ENCODE data around the gene NUDT7.

The NUDT7 gene

DNA sequence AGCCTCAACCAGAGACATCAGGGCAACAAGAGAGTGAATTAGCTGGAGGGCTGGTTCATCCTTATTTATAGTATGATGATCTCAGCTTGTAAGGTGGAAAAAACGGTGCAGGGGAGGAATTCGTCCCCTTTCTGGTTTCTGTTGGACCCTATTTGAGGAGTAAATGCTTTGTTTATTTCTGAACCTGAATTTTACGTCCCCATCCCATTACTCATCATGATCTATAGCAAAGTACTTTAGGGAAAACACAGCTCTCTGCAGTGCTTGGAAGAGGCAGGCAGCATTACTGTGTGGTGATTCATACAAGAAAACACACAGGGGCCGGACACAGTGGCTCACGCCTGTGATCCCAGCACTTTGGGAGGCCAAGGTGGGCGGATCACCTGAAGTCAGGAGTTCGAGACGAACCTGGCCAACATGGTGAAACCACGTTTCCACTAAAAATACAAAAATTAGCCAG lies 58.1 kb downstream of the NUDT7 start:
- DNase-seq (ENCODE audit: low read depth), result peak; percentile 66

DNA sequence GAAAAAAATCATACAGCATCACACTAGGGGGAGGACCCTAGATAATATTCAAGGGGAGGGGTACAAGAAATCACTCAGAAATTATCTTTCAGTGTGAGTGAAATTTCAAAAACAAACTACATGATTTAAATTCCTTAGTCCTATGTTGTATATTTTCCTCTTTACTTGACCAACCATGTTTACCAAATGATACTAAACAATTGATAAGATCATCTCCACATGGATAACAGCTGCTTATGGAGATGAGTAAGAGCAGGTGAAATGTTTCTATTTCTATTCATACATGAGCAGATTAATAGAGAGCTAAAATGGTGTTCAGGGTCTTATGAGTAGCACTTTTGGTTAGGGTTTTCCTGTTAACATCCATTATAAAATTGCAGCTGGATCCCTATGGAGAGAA lies 58.8 kb downstream of the NUDT7 start:
- no peak for DNase-seq (ENCODE audit: low read depth)

DNA sequence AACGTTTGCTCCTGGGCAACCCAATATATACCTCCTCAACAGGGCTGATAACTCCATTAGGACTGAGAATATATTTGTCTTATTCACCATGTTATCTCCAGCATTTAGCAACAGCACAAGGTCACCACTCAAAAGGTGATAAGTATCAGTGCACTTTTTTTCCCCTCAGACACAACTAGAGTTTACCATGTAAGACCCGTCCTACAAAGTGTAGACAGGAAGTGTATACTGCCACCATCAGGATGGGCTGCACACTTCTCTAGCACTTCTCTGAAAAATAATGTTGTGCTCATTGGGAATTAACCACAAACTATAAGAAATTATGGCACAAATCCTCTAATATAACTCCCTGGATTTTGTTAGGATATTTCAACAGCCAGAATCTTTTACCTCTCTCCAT lies 60.4 kb downstream of the NUDT7 start:
- DNase-seq (ENCODE audit: low read depth), result no peak

DNA sequence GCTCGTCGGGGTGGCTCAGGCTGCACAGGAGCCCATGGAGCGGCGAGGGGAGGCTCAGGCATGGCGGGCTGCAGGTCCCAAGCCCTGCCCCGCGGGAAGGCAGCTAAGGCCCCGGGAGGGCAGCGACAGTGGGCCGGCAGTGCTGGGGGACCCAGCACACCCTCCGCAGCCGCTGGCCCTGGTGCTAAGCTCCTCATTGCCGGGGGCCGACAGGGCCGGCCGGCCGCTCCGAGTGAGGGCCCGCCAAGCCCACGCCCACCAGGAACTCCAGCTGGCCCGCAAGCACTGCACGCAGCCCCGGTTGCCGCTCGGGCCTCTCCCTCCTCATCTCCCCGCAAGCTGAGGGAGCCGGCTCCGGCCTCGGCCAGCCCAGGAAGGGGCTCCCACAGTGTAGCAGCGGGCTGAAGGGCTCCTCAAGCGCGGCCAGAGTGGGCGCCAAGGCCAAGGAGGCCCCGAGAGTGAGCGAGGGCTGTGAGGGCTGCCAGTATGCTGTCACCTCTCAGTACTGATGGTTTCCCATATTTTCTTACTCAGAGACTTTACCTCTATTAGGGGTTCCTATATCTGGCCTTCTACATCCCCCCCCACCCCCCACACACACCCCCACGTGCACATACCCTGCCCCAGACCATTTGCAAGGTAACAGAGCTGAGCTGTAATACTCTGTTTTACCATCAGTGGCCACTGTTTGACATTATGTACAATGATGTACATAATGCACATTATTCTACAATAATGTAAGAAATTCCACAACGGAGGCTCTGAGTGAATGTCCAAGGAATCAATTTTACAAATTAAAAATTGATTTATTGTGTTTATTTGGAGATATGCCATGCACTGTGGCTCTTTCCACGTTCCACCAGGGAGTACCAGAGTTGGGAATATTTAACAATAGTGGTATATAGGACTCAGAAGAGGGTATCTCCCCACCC lies 62.4 kb downstream of the NUDT7 start:
- DNase-seq (ENCODE audit: low read depth), result no peak

DNA sequence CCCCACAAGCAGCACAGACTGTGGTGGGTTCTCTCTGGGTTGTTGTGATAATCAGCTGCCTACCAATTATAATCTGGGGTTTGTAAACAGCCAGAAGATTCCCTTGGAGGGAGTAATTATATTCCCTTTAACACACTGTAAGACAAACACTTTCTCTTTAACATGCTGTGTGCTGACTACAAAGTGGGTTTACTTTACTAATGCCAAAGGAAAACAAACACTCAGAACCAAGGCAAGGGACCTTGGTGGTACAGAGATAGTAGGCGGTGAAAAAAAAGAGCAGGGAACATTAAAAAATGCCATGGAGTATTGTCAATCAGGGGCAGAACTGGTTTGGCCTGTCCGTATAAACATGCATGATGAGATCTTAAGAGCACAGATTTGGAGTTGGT lies 63.1 kb downstream of the NUDT7 start:
- DNase-seq (ENCODE audit: low read depth), result no peak

DNA sequence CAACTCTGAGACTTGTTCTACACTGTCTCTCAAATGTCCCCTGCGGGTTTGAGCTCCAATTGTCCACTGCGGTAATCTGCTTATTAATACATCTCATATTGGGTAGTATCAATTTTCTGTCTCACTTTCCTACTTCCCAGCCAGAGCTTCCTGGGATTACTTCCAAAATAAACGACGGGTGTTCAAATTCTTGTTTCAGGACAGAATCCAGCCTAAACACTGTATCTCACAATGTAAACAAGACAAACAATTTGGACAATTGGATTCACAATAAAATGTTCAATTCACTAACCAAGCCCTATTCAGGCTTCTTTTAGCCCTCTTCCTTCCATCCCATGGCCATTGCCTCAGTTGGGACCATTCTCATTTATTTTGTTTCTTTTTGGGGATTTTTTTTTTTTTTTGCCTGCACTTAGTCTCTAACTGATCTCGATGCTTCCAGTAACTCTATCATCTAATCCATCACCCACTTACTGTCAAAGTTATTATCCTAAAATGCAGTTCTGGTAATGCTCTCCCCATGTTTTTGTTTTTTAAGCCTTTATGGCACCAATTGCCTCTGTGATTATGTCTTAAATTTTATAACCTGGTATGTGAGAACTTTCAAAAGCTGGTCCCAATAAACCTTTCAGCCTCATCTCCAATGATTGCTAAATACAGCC lies 64.0 kb downstream of the NUDT7 start:
- no peak for DNase-seq (ENCODE audit: low read depth)

DNA sequence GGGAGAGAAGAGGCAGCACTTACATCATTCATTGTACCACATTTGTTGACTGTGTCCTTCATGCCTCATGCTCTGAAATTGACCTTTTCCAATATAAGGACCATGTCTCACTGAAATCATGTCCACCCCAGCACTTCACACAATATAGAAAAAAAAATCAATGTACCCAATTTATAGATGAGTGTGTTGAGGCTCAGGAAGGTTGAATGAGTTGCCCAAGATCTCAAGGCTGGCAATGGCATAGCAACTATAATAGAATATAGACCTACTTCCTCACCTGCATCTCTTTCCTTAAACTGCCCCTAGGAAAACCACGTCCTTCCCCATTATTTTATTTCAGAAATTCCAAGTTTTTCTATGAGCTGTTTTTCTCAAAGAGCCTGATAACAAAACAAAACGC lies 65.1 kb downstream of the NUDT7 start:
- DNase-seq (ENCODE audit: low read depth), result no peak

DNA sequence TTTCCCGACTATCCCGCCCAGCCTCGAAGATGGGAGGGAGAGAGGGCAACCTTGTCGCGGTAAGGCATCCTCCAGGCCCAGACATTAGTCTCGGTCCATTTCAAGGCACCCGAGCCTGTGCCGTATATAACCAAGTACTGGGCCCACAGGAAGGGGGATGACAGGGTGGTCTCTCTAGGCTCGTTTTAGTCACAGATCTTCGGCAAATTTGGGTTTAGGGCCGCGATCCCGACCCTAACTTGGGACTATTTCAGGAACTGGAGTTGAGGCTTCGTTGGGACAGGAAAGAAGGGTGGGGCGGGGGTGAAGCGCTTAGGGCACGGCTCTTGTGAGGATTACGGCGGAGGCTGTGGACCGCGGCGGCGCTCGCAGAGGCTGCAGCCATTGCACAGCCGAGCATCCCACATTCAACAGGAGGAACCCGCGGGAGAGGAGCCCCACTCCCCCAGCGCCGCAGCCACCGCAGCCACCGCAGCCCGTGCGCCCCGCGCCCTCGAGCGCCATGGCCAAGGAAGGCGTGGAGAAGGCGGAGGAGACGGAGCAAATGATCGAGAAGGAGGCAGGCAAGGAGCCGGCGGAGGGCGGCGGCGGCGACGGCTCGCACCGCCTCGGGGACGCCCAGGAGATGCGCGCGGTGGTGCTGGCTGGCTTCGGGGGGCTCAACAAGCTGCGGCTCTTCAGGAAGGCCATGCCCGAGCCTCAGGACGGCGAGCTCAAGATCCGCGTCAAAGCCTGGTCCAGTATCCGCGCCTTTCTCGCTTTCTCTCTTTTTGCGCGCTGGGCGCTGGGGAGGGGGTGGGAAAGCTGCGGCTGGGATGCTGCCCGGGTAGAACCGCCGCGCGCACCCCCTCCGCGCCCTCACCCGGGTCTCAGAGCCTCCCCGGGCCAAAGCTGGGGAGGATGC lies 66.1 kb downstream of the NUDT7 start, which contains the start of gene VAT1L:
Gene VAT1L, plus strand, starts transcription at position 384 of the 904 bp plus-strand sequence. Its CDS starts 119 bp downstream, at position 503.
- DNase-seq (ENCODE audit: low read depth), result peak; percentile 32

DNA sequence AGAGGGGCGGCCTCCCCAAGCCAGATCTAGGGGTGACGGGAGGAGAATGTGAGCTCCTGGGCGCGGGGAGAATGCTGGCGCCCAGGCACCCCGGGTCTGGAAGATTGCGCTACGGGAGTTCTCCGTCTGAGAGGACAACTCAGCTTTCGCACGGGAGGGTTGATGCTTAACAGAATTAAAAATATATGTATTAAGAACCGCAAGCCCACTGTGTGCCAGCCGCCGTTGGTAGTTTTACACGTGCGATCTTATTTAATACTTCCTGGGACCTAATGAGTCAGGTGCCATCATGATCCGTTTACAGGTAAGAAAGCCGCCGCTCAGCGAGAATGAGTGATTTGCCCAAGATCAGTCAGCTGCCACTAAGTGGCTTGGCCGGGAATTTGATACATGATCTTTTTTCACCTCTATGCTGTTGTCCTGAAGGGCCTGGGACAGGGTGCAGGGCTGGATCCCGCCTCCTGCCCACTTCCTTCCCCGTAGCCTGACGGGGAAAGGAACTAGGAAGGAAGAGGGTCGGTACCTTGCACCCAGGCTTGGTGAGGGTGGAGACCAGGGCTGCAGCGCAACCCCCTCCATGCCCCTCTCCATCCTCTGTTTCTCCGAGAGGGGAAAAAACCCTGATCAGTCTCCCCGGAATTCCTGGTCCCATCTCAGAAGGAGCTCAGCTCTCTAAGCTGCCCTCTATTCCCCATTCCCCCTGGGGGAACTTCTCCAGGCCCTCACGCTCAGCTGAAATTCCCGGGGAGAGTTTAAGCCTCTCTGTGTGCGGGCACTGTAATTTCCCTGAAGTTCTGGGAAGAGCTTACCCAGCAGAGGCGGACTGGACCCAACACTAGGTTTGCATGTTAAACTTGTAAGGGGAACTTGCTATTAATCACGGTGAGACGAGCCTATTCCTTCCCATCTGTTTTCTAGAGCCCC lies 67.0 kb downstream of the NUDT7 start:
- DNase-seq (ENCODE audit: low read depth), result no peak

DNA sequence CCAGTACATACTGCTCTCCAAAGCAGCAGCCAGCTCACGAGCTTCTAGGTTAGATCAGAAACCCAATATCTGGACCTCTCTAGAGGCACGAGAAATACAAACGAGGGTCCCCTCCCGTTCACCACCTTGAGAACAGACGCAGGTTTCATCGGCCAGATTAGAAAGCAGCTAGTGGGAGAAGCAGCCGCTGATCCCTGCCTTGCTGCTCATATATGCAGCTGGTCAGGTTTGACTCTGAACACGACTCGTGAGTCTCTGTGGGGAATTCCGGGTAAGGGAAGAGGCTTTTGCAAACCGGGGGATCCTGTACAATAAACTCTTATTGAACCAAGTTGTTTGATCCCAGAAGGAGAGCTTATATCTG lies 67.7 kb downstream of the NUDT7 start:
- DNase-seq (ENCODE audit: low read depth), result no peak

DNA sequence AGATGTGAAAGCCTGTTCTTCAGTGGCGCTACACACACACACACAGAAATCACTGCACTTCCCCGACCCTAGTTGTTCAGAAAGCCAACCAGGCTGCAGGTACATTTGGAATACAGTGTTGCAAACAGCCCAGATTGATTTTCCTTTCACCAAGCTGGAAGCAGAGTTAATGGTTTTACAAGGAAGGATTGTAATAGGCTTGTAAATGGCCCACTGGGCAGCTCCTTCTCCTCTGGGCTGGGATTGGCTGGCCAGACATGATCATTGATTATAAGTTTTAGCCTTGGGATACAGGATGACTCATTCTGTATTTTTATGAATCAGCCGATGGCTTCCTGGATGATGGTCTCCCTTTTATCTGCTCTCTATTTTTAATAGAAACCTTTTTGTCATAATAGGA lies 68.6 kb downstream of the NUDT7 start:
- DNase-seq (ENCODE audit: low read depth), result no peak
